SH-SY5Y (cell line): ENCODE results near the gene MRPS23.

Experiments
- GATA2 ChIP-seq: IDR thresholded peaks from 2 replicates; pipeline ENCODE4 v1.6.1; 2011; ENCODE audit warnings: mild to moderate bottlenecking, low read depth, low read length
- GATA3 ChIP-seq: IDR thresholded peaks from 2 replicates; pipeline ENCODE4 v1.6.1; 2011; ENCODE audit warnings: low read depth, mild to moderate bottlenecking, low read length, moderate library complexity

DNA sequence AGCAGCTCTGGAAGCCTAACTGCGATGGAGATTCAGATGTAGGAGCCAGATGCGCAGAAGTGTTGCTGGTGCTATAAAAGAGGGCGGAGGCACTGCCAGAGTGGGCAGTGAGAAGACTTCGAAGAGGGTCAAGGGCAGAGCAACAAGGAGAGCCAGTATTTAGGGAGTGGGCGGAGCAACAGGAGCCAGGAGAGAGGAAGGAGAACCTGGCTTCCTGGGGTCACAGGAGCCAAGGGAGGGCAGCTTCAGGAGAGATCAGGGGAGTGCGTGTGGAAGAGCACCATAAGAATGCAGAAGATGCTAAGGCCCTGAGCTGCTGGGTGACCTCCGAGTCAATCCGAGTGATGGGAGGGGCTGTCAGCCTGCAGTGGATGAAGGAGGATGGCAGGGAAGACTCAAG lies 14.4 kb upstream of the MRPS23 start:
- TF ChIP-seq GATA3 (no peak), GATA2 (no peak)
